Mucosa of descending colon (tissue), 3 donors: ENCODE results near the gene CREB3. TPM values are rescaled to one million over a fixed set of nuclear protein-coding genes. Genes with fewer than 3 reads are reported as not detected.
A peak's percentile ranks its signal among the peaks of the same experiment; 100 is the strongest.

Source experiments
- ATAC-seq: fragments of 200-7000 bp; cut with Tn5 transposase; one replicate; pipeline ENCODE4 v1.9.1; 2020; ENCODE audit warnings: mild to moderate bottlenecking, moderate library complexity
- DNase-seq, 3 donors: peaks; one replicate each; pipeline ENCODE4 v3.0.0-alpha.2; 2020
- H3K36me3 ChIP-seq: fragments of 200-600 bp; one replicate; pipeline ENCODE4 v1.8.0; 2021; ENCODE audit warnings: low read depth, mild to moderate bottlenecking
- H3K4me1 ChIP-seq: fragments of 200-600 bp; one replicate; pipeline ENCODE4 v1.8.0; 2021; ENCODE audit warnings: low read depth, mild to moderate bottlenecking
- H3K4me3 ChIP-seq: fragments of 200-600 bp; one replicate; pipeline ENCODE4 v1.8.0; 2021; ENCODE audit warnings: mild to moderate bottlenecking
- H3K9me3 ChIP-seq: fragments of 200-600 bp; one replicate; pipeline ENCODE4 v1.8.0; 2021; ENCODE audit warnings: mild to moderate bottlenecking
- intact Hi-C, 2 donors: fragments of 100-400 bp; cut with DNase I in 1 of 2; cut with micrococcal nuclease in 1 of 2; formaldehyde crosslinking; loops; one replicate each; pipeline versions ENCODE4 v1.11.0 to v1.11.1; 2022; cut with DNase I, micrococcal nuclease
- total RNA-seq, 3 donors: library from RNA; stranded (reverse); fragmentation: NEBNext Ultra II Directional in 2 of 3; extraction: Animal tissue kit (Norgen Biotek cat#: 25700) in 2 of 3; gene quantifications; one replicate each; pipeline versions ENCODE4 v1.2.1 to v1.2.4, GENCODE V29; 2021 to 2023
- TF ChIP-seq, protein P1 (sequence below): fragments of 200-600 bp; IDR thresholded peaks from one replicate; pipeline ENCODE4 v1.8.0; 2022; ENCODE audit warnings: antibody characterized with exemption, mild to moderate bottlenecking
- donor health status: DM: no; HTN: no; CAD: no; lungs with moderate emphysema.
- donor health status: DM: no; HTN: no; CAD: no.
- donor health status: DM: no; HTN: yes; CAD: no.

Gene CREB3
- total RNA-seq, 3 donors from 2014 or later = 28.2 to 47.7 (median 34.3) TPM

DNA sequence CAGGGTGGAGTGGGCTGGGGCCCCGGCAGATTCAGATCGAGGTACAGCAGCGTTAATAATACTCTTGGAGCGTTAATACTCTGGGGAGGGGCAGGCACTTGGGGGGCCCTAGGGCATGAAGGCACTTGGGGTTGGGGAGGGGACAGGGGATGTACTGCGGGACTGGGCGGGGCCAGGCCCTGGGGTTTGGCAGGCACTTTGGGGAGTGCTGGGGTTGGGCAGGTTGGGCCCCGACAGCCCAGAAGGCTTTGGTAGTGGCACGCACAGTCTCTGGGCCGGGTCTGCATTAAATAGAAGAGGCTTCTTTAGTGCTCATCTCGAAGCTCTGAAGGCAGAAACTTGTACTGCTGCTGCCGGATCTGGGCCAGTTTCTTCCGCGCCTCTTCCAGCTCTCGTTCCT, 35.0 kb upstream of the CREB3 start:
- DNase-seq (peak in 1 of 3 donors; percentile 27), ATAC-seq (no peak)
- intact Hi-C loops = no loop called here
- TF ChIP-seq, protein P1, sequence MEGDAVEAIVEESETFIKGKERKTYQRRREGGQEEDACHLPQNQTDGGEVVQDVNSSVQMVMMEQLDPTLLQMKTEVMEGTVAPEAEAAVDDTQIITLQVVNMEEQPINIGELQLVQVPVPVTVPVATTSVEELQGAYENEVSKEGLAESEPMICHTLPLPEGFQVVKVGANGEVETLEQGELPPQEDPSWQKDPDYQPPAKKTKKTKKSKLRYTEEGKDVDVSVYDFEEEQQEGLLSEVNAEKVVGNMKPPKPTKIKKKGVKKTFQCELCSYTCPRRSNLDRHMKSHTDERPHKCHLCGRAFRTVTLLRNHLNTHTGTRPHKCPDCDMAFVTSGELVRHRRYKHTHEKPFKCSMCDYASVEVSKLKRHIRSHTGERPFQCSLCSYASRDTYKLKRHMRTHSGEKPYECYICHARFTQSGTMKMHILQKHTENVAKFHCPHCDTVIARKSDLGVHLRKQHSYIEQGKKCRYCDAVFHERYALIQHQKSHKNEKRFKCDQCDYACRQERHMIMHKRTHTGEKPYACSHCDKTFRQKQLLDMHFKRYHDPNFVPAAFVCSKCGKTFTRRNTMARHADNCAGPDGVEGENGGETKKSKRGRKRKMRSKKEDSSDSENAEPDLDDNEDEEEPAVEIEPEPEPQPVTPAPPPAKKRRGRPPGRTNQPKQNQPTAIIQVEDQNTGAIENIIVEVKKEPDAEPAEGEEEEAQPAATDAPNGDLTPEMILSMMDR = no peak
- Histone ChIP-seq H3K9me3 (no peaks in the 10 kb centered on the region), H3K4me3 (no peak overlapping the region), H3K4me1 (peaks cover 8% of the 10 kb centered on the region), H3K36me3 (peaks cover 39% of the 10 kb centered on the region)

DNA sequence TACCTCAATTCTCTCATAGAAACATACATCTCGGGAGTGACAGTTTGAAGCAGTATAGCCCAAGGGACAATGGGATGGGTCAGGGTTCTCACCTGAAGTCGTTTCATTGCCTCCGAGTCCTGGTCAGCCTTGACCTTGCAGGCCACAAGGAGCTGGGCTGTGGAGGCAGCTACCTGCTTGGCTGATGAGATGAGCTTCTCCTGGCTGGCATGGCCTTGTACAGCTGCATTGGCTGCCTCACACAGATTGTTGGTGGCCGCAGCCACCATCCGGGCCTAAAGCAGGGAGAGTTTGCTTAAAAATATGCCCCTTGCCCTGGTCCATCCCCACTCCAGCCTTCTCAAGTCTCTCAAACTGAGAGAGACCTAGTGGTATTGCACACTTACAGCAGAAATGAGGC, 34.2 kb upstream of the CREB3 start:
- Histone ChIP-seq H3K4me3 (no peak overlapping the region), H3K36me3 (peaks cover 41% of the 10 kb centered on the region), H3K9me3 (no peaks in the 10 kb centered on the region), H3K4me1 (peaks cover 8% of the 10 kb centered on the region)
- ATAC-seq (no peak), DNase-seq (no peak)
- intact Hi-C loops = no loop called here
- TF ChIP-seq, protein P1 = no peak

DNA sequence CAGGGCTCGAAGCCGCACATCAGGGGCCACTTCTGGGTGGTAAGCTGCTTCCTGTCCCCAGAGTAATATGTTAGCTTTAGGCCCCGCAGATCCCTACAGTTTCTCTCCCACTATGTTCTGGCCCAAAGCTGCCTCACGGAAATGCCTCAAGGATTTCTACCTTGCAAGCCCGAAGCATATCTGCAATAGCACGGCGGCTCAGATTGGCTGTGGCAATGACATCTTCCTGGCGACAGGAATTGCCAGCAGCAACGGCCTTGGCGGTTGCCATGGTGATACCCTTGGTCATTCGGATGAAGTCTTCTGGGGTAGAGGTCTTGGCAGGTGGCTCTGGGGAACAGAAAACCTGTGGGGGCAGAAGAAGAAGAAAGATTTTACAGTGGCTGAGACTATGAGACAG, 32.4 kb upstream of the CREB3 start:
- Histone ChIP-seq H3K36me3 (peaks cover 54% of the 10 kb centered on the region), H3K9me3 (no peaks in the 10 kb centered on the region), H3K4me1 (peaks cover 8% of the 10 kb centered on the region), H3K4me3 (no peak overlapping the region)
- ATAC-seq = no peak
- intact Hi-C loops = loop anchor here in 1 of 2 donors (10.0 kb wide), 1 partner anchor 55 kb away; no protein-coding TSS in a partner anchor
- peak in 1 of 3 donors; percentile 8 for DNase-seq
- TF ChIP-seq, protein P1 = no peak

DNA sequence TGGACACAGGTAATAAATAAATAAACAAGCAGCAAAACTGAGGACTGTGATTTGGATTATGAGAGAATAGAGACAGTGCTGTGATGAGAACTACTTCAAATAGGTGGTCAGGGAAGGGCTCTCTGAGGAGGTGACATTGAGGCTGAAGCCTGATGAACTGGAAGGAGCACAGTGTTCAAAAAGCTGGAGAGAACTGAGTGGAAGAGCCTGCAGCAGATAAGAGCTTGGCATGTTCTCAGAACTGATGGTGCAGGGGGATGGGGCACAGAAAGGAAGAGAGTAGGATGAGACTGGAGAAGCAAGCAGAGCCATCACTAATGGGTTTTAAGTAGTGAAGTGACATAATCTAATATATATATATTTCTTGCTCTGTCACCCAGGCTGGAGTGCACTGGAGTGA, 31.5 kb upstream of the CREB3 start:
- intact Hi-C loops = loop anchor here in 1 of 2 donors (10.0 kb wide), 1 partner anchor 56 kb away; no protein-coding TSS in a partner anchor
- peaks cover 6% of the 10 kb centered on the region for H3K4me1 ChIP-seq
- no peak overlapping the region for H3K4me3 ChIP-seq
- TF ChIP-seq, protein P1 = no peak
- DNase-seq (no peak), ATAC-seq (no peak)
- peaks cover 60% of the 10 kb centered on the region for H3K36me3 ChIP-seq
- no peaks in the 10 kb centered on the region for H3K9me3 ChIP-seq

DNA sequence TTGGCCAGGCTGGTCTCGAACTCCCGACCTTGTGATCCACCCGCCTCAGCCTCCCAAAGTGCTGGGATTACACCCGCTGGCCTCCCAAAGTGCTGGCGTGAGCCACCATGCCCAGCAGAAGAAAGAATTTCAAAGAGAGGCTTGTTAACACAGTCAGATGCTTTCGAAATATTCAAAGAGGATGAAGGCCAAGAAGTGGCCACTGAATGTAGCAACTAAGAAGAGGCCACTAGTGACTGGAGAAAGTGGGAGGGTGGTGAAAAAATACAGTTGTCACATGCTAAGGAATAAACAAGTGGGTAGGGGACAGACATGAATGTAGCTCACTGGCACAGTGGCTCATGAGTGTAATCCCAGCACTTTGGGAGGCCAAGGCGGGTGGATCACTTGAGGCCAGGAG, 29.8 kb upstream of the CREB3 start:
- Histone ChIP-seq H3K4me3 (no peak overlapping the region), H3K9me3 (no peaks in the 10 kb centered on the region), H3K36me3 (peaks cover 66% of the 10 kb centered on the region), H3K4me1 (no peaks in the 10 kb centered on the region)
- intact Hi-C loops = loop anchor here in 1 of 2 donors (10.0 kb wide), 1 partner anchor 58 kb away; no protein-coding TSS in a partner anchor
- no peak for ATAC-seq
- no peak for DNase-seq
- TF ChIP-seq, protein P1 = no peak
